GM12891 (cell line): ENCODE data around the gene LSM7.

ENCODE experiments used
- POLR2A ChIP-seq: IDR thresholded peaks from 2 replicates; pipeline ENCODE4 v1.6.1; 2011; ENCODE audit warnings: low read depth, low read length, control low read depth
- TAF1 ChIP-seq: IDR thresholded peaks from 2 replicates; pipeline ENCODE4 v1.6.1; 2011; ENCODE audit warnings: low read depth, low read length, control low read depth

DNA sequence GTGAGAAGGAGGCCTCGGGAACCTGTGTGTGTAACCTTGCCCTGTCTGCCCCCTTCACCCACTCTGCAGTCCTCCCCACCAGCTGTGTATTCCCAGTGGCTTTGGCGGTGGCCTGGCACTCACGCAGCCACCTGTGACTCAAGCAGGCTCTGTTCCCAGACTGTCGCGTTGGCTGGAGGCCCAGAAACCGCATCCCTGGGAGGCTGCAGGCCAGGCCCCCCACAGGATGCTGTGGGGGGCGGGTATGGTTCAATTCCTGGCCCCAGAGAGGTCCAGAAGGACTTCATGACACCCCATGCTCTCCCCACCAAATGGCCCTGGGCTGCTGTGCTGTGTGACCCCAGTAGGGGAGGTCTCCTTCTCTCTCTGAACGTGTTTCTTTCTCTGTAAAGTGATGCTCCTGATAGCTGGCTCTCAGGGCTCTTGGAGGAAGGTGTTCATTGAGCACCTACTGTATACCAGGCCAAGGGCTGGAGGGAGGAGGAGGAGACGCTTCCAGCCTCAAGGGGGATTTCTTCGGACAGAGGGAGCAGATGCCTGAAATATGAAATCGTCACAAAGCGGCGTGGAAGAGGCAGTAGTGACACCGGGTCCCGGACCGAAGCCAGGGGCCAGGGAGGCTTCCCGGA is 18.5 kb downstream of the LSM7 start:
- no peak for TF ChIP-seq TAF1
- no peak for TF ChIP-seq POLR2A
